ENCODE measurements around the gene ACCSL. TPM values are rescaled to one million over a fixed set of nuclear protein-coding genes. Genes with fewer than 3 reads are reported as not detected.

Gene ACCSL
- total RNA-seq, 1 donor from 2014 or later: not detected

DNA sequence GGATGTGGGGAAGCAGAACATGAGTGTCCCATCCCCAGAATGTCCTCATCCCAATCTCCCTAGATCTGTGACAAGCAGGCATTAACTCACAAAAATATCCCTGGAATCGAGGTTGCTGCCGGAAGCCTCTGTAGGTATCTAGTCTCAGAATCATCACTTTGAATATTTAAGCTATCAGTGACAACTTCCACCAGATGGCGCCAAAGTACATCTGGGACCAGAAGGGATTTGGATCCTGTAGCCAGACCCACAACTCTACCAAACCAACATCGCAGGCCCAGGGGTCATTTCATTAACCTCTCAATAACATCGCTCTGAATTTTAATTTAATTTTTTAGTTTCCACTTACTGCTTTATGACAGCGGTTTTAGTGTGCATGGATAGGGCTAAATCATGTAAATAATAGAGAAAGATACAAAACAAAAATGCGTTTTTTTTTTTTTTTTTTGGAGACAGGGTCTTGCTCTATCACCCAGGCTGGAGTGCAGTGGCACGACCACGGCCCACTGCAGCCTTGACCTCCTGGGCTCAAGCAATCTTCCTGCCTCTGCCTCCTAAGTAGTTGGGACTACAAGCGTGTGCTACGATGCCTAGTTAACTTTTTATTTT is 46.6 kb downstream of the ACCSL start:
- no peak overlapping the region for H3K4me3 ChIP-seq (ENCODE audit: low read depth, low read length)
- H3K36me3 ChIP-seq (ENCODE audit: control insufficient read depth, insufficient read depth, low read length): no peaks in the 10 kb centered on the region
- TF ChIP-seq, protein P1, sequence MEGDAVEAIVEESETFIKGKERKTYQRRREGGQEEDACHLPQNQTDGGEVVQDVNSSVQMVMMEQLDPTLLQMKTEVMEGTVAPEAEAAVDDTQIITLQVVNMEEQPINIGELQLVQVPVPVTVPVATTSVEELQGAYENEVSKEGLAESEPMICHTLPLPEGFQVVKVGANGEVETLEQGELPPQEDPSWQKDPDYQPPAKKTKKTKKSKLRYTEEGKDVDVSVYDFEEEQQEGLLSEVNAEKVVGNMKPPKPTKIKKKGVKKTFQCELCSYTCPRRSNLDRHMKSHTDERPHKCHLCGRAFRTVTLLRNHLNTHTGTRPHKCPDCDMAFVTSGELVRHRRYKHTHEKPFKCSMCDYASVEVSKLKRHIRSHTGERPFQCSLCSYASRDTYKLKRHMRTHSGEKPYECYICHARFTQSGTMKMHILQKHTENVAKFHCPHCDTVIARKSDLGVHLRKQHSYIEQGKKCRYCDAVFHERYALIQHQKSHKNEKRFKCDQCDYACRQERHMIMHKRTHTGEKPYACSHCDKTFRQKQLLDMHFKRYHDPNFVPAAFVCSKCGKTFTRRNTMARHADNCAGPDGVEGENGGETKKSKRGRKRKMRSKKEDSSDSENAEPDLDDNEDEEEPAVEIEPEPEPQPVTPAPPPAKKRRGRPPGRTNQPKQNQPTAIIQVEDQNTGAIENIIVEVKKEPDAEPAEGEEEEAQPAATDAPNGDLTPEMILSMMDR (IDR thresholded peaks at IDR 0.05; ENCODE audit: insufficient read depth, low read length, poor library complexity, severe bottlenecking): peak; percentile 76
- H3K27me3 ChIP-seq (ENCODE audit: control insufficient read depth, insufficient read depth, low read length): peaks cover 2% of the 10 kb centered on the region
- DNase-seq (ENCODE audit: low read depth): peak; percentile 21

DNA sequence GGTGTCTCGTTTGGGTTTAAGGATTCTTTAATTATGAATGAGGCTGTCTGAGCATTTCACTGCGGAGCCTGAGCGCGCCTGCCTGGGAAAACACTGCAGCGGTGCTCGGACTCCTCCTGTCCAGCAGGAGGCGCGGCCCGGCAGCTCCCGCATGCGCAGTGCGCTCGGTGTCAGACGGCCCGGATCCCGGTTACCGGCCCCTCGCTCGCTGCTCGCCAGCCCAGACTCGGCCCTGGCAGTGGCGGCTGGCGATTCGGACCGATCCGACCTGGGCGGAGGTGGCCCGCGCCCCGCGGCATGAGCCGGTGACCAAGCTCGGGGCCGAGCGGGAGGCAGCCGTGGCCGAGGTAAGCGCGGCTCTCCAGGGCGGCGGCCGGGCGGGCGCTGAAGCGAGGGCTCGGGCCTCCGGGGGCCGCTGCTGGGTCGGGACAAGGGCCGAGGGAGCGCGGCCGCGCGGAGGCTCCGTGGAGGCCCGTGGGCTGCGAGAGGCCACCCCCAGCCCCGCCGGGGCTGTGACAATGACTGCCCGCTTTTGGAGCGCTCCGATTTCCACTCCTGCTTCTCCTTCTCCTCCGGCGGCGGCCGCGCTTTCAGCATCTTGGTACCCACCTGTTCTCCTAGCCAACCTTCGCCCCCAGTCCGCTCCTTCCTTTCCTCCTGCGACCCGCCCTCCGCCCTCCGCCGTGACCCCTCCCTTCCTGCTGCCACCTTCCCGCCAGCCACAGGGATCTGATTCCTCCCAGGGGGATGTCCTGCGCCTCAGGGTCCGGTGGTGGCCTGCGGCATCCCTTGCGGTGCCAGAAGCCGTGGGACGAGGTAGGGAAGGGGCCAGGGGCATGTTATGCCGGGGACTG is 48.0 kb downstream of the ACCSL start, which contains the start of gene EXT2:
TSS of gene EXT2 (plus strand) at position 173 of the 854 bp plus-strand sequence. CDS start 12,035 bp downstream, outside the sequence.
- peak; percentile 34 for DNase-seq (ENCODE audit: low read depth)
- Histone ChIP-seq H3K36me3 (ENCODE audit: control insufficient read depth, insufficient read depth, low read length) (no peaks in the 10 kb centered on the region), H3K27me3 (ENCODE audit: control insufficient read depth, insufficient read depth, low read length) (peaks cover 2% of the 10 kb centered on the region), H3K4me3 (ENCODE audit: low read depth, low read length) (peak within 1 kb of the TSS; percentile 71)
- TF ChIP-seq, protein P1 (IDR thresholded peaks at IDR 0.05; ENCODE audit: insufficient read depth, low read length, poor library complexity, severe bottlenecking): peak; percentile 90

DNA sequence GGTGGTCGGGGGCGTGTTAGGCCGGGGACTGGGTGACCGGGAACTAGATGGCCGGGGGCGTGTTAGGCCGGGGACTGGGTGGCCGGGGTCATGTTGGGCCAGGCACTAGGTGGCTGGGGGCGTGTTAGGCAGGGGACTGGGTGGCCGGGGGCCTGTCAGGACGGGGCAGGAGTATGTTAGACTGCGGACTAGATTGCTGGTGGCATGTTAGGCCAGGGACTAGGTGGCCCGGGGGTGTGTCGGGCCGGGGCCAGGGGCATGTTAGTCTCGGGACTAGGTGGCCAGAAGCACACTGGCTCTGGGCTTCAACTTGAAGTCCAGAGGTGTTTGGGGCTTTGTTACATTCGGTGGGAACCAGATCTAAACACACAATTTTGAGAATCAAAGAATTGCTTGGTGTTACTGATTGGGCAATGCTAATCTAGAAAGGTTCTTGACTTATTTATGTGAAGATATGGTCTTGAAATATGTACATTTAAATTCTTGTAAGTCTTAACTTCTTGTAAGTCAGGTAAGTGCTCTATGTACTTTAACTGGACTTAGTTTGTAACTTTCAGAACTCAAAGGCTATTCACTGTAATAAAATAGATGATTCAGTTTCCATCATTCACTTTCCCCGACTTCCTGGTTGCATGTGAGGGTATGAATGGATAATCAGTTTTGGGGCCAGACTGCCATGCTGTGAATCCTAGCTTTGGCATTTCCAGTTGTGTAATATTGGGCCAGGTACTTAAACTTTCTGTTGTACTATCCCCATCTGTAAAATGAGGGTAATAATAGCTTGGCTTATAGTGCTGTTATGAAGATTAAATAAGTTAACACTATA is 48.8 kb downstream of the ACCSL start:
- H3K36me3 ChIP-seq (ENCODE audit: control insufficient read depth, insufficient read depth, low read length): no peaks in the 10 kb centered on the region
- DNase-seq (ENCODE audit: low read depth): no peak
- peaks cover 2% of the 10 kb centered on the region for H3K27me3 ChIP-seq (ENCODE audit: control insufficient read depth, insufficient read depth, low read length)
- TF ChIP-seq, protein P1 (IDR thresholded peaks at IDR 0.05; ENCODE audit: insufficient read depth, low read length, poor library complexity, severe bottlenecking): no peak
- H3K4me3 ChIP-seq (ENCODE audit: low read depth, low read length): peak overlapping the region; percentile 71

DNA sequence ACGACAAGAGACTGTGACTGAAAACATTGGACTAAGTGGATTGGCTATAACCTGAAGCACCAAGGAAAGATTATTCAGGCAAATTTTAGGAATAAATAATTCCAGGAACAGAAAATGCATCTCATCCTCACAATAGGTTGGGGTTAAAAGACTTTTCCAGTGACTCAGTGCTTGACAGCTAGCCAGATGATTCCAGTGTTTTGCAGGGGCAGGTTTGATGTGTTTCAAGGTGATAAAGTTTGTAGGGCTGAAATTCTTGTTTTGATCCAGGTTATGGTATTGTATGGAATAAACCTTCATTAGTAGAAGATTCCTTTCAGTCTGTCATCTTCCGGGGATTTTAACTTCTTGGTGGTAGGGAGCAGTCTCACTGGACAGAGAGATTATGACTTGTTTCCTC is 50.0 kb downstream of the ACCSL start:
- TF ChIP-seq, protein P1 (IDR thresholded peaks at IDR 0.05; ENCODE audit: insufficient read depth, low read length, poor library complexity, severe bottlenecking): no peak
- no peak for DNase-seq (ENCODE audit: low read depth)
- H3K4me3 ChIP-seq (ENCODE audit: low read depth, low read length): no peak overlapping the region
- H3K27me3 ChIP-seq (ENCODE audit: control insufficient read depth, insufficient read depth, low read length): peaks cover 1% of the 10 kb centered on the region
- no peaks in the 10 kb centered on the region for H3K36me3 ChIP-seq (ENCODE audit: control insufficient read depth, insufficient read depth, low read length)

DNA sequence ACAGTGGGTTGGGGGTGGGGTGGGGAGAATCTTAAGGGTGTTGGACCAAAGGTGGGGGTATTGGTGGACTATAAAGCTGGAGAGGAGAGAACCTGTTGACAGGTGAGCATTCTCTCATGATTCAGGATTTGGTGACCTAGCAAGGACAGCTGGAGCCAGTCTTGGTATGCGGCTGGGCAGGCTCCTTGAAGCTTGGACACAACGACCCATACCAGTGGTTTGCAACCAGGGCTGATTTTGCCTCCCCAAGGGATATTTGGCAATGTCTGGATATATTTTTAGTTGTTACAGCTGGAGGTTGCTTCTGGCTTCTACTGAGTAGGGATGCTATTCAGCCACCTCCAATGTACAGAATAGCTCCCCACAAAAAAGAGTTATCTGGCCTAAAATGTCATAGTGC is 53.3 kb downstream of the ACCSL start:
- H3K27me3 ChIP-seq (ENCODE audit: control insufficient read depth, insufficient read depth, low read length): no peaks in the 10 kb centered on the region
- TF ChIP-seq, protein P1 (IDR thresholded peaks at IDR 0.05; ENCODE audit: insufficient read depth, low read length, poor library complexity, severe bottlenecking): no peak
- H3K36me3 ChIP-seq (ENCODE audit: control insufficient read depth, insufficient read depth, low read length): no peaks in the 10 kb centered on the region
- H3K4me3 ChIP-seq (ENCODE audit: low read depth, low read length): no peak overlapping the region
- DNase-seq (ENCODE audit: low read depth): no peak

Data from kidney epithelial cell (primary cell).